Neural progenitor cell (in vitro differentiated cells): Measurements from ENCODE around the gene MX2. TPM values are rescaled to one million over a fixed set of nuclear protein-coding genes. Genes with fewer than 3 reads are reported as not detected.

Source experiments
- total RNA-seq: library from RNA; depleted of rRNA; stranded (reverse); fragments of >200 nt; gene quantifications from 2 replicates; pipeline ENCODE4 v1.2.3, GENCODE V29; 2015; ENCODE audit warnings: low replicate concordance

MX2 gene
- total RNA-seq, 1 donor from 2014 or later, result 3.3 TPM

Other genes with a start within 250 kb of the MX2 start
- 0.15 and 0.71 TPM in 2 replicates for gene BACE2, start 193.9 kb upstream of the MX2 start, total RNA-seq
- gene FAM3B, start 45.2 kb upstream of the MX2 start, total RNA-seq, result not detected in 2 replicates
- 0.15 and 1.7 TPM in 2 replicates for gene MX1, start 64.2 kb downstream of the MX2 start, total RNA-seq
- gene TMPRSS2, start 146.1 kb downstream of the MX2 start, total RNA-seq, result 0.99 and 1.5 TPM in 2 replicates